Tibial artery (tissue), 4 donors: Measurements from ENCODE around the gene TBC1D19.

ENCODE experiments used
- DNase-seq, 2 donors: peaks; one replicate each; pipeline ENCODE4 v3.0.0-alpha.2; 2019
- H3K27ac ChIP-seq, 2 donors: fragments of 200-600 bp; sonication (generic) in 1 of 2; 1 replicate in 1 of 2; 2 replicates in 1 of 2; pipeline ENCODE4 v1.5.1; 2018 to 2019; ENCODE audit warnings: mild to moderate bottlenecking in 1 of 2
- H3K27me3 ChIP-seq, 2 donors: fragments of 200-600 bp; sonication (generic) in 1 of 2; one replicate each; pipeline versions ENCODE4 v1.5.1 to v1.6.0; 2016 to 2019
- H3K36me3 ChIP-seq, 3 donors: fragments of 200-600 bp; sonication (generic) in 2 of 3; one replicate each; pipeline ENCODE4 v1.5.1; 2016 to 2019; ENCODE audit warnings: mild to moderate bottlenecking in 2 of 3
- H3K4me1 ChIP-seq, 4 donors: fragments of 200-600 bp; sonication (generic) in 2 of 4; 1 replicate in 3 of 4; 2 replicates in 1 of 4; pipeline ENCODE4 v1.5.1; 2016 to 2019
- H3K4me3 ChIP-seq, 2 donors: fragments of 200-600 bp; sonication (generic) in 1 of 2; 1 replicate in 1 of 2; 2 replicates in 1 of 2; pipeline ENCODE4 v1.5.1; 2018 to 2019; ENCODE audit warnings: mild to moderate bottlenecking in 2 of 2
- H3K9me3 ChIP-seq, 3 donors: fragments of 200-600 bp; sonication (generic) in 1 of 3; one replicate each; pipeline ENCODE4 v1.5.1; 2016 to 2019
- CTCF ChIP-seq, 2 experiments: fragments of 200-600 bp in 1 of 2; fragments of 450-650 bp in 1 of 2; IDR thresholded peaks; one replicate each; pipeline ENCODE4 v1.5.1; 2017 to 2019; ENCODE audit warnings: antibody characterized with exemption in 2 of 2, mild to moderate bottlenecking in 1 of 2, moderate library complexity in 1 of 2
- intact Hi-C: fragments of 100-400 bp; cut with DNase I; formaldehyde crosslinking; loops from one replicate; pipeline ENCODE4 v1.15.0; 2023; ENCODE audit warnings: low total_unique reads

Gene TBC1D19

GRCh38 chr4:26701786-26702227 is 117.9 kb downstream of the TBC1D19 start:
- H3K27ac ChIP-seq, result no peak overlapping the region
- H3K27me3 ChIP-seq, result no peaks in the 10 kb centered on the region
- no peaks in the 10 kb centered on the region for H3K9me3 ChIP-seq
- no peak overlapping the region for H3K4me3 ChIP-seq
- TF ChIP-seq CTCF (IDR thresholded peaks at IDR 0.05), result no peak
- intact Hi-C loops, result no loop called here
- H3K36me3 ChIP-seq, result no peaks in the 10 kb centered on the region
- H3K4me1 ChIP-seq, result no peaks in the 10 kb centered on the region
- DNase-seq, result no peak

GRCh38 chr4:26707342-26707741 is 123.5 kb downstream of the TBC1D19 start:
- intact Hi-C loops, result no loop called here
- no peak for DNase-seq
- Histone ChIP-seq H3K27me3 (no peaks in the 10 kb centered on the region), H3K4me3 (no peak overlapping the region), H3K9me3 (no peaks in the 10 kb centered on the region), H3K27ac (no peak overlapping the region), H3K36me3 (no peaks in the 10 kb centered on the region), H3K4me1 (no peaks in the 10 kb centered on the region)
- TF ChIP-seq CTCF (IDR thresholded peaks at IDR 0.05), result no peak

GRCh38 chr4:26709246-26709645 is 125.4 kb downstream of the TBC1D19 start:
- Histone ChIP-seq H3K4me1 (no peaks in the 10 kb centered on the region), H3K27ac (no peak overlapping the region), H3K36me3 (no peaks in the 10 kb centered on the region), H3K27me3 (no peaks in the 10 kb centered on the region), H3K4me3 (no peak overlapping the region), H3K9me3 (no peaks in the 10 kb centered on the region)
- intact Hi-C loops, result no loop called here
- TF ChIP-seq CTCF (IDR thresholded peaks at IDR 0.05), result no peak
- no peak for DNase-seq

- no peak for DNase-seq
- intact Hi-C loops, result no loop called here
- H3K27ac ChIP-seq, result no peak overlapping the region
- H3K27me3 ChIP-seq, result no peaks in the 10 kb centered on the region
- no peaks in the 10 kb centered on the region for H3K9me3 ChIP-seq
- no peaks in the 10 kb centered on the region for H3K4me1 ChIP-seq
- H3K4me3 ChIP-seq, result no peak overlapping the region
- no peak for TF ChIP-seq CTCF (IDR thresholded peaks at IDR 0.05)
- no peaks in the 10 kb centered on the region for H3K36me3 ChIP-seq
These were observed 129.8 kb downstream of the TBC1D19 start for GRCh38 chr4:26713563-26714151.

- Histone ChIP-seq H3K36me3 (no peaks in the 10 kb centered on the region), H3K4me3 (no peak overlapping the region), H3K4me1 (no peaks in the 10 kb centered on the region), H3K9me3 (no peaks in the 10 kb centered on the region), H3K27ac (no peak overlapping the region), H3K27me3 (no peaks in the 10 kb centered on the region)
- TF ChIP-seq CTCF (IDR thresholded peaks at IDR 0.05), result no peak
- intact Hi-C loops, result no loop called here
- DNase-seq, result no peak
These were observed 131.9 kb downstream of the TBC1D19 start for GRCh38 chr4:26715636-26716242.
